HUES6 (cell line): ENCODE results near the gene FOXJ3.

ENCODE experiments used
- H3K27ac ChIP-seq: 2 replicates; pipeline ENCODE4 v1.7.0; 2013; ENCODE audit warnings: low read depth, mild to moderate bottlenecking, low read length, inconsistent platforms
- H3K27me3 ChIP-seq: 2 replicates; pipeline ENCODE4 v1.6.1; 2013; ENCODE audit warnings: low read length; ENCODE audit not compliant: control insufficient read depth, insufficient read depth
- H3K36me3 ChIP-seq: 2 replicates; pipeline ENCODE4 v1.6.1; 2013; ENCODE audit warnings: low read length; ENCODE audit not compliant: control insufficient read depth, insufficient read depth
- H3K4me1 ChIP-seq: 2 replicates; pipeline ENCODE4 v1.6.1; 2013; ENCODE audit warnings: low read length; ENCODE audit not compliant: control insufficient read depth, insufficient read depth
- H3K4me3 ChIP-seq: 2 replicates; pipeline ENCODE4 v1.5.1; 2013; ENCODE audit warnings: low read depth, low read length
- H3K9ac ChIP-seq: one replicate; pipeline ENCODE4 v1.6.1; 2013; ENCODE audit warnings: mild to moderate bottlenecking, low read length
- H3K9me3 ChIP-seq: 2 replicates; pipeline ENCODE4 v1.6.1; 2013; ENCODE audit warnings: low read depth, low read length; ENCODE audit not compliant: control insufficient read depth, insufficient read depth

The FOXJ3 gene

GRCh38 chr1:42335050-42335808 lies at the start of gene FOXJ3:
TSS of gene FOXJ3 (minus strand) at chr1:42335235. CDS start at chr1:42311093, 24,142 bp downstream.
- Histone ChIP-seq H3K36me3 (no peaks in the 10 kb centered on the region), H3K9ac (peak within 1 kb of the TSS; percentile 83), H3K27me3 (no peaks in the 10 kb centered on the region), H3K27ac (peak within 1 kb of the TSS; percentile 90), H3K4me1 (peaks cover 28% of the 10 kb centered on the region), H3K9me3 (no peaks in the 10 kb centered on the region), H3K4me3 (peak within 1 kb of the TSS; percentile 95)

GRCh38 chr1:42381280-42381673 lies 46.2 kb upstream of the FOXJ3 start:
- Histone ChIP-seq H3K27me3 (peaks cover 46% of the 10 kb centered on the region), H3K9ac (no peak overlapping the region), H3K4me3 (peak overlapping the region; percentile 76)

GRCh38 chr1:42380586-42381279 lies 45.7 kb upstream of the FOXJ3 start, which contains the start of gene RIMKLA:
TSS of gene RIMKLA (plus strand) at chr1:42380792. CDS start at chr1:42380935, 143 bp downstream.
- no peaks in the 10 kb centered on the region for H3K36me3 ChIP-seq
- H3K9ac ChIP-seq: peak within 1 kb of the TSS; percentile 9
- peak within 1 kb of the TSS; percentile 76 for H3K4me3 ChIP-seq
- H3K27ac ChIP-seq: no peak within 1 kb of the TSS
- peaks cover 3% of the 10 kb centered on the region; the same call in 1 of the 2 replicates for H3K4me1 ChIP-seq
- no peaks in the 10 kb centered on the region for H3K9me3 ChIP-seq
- H3K27me3 ChIP-seq: peaks cover 46% of the 10 kb centered on the region

More at GRCh38 chr1:42381280-42381673, 46.2 kb upstream of the FOXJ3 start:
- Histone ChIP-seq H3K27ac (no peak overlapping the region), H3K9me3 (no peaks in the 10 kb centered on the region), H3K36me3 (no peaks in the 10 kb centered on the region), H3K4me1 (peaks cover 3% of the 10 kb centered on the region; the same call in 1 of the 2 replicates)

GRCh38 chr1:42379794-42380585 lies 45.0 kb upstream of the FOXJ3 start:
- Histone ChIP-seq H3K27ac (no peak overlapping the region), H3K4me1 (0 out of 2 replicates have a peak, but pooled peaks cover 1% of the 10 kb centered on the region), H3K9me3 (no peaks in the 10 kb centered on the region), H3K36me3 (no peaks in the 10 kb centered on the region), H3K4me3 (peak overlapping the region; percentile 76), H3K27me3 (peaks cover 46% of the 10 kb centered on the region), H3K9ac (no peak overlapping the region)

GRCh38 chr1:42372796-42373195 lies 37.8 kb upstream of the FOXJ3 start:
- Histone ChIP-seq H3K27ac (no peak overlapping the region), H3K4me3 (no peak overlapping the region), H3K4me1 (no peaks in the 10 kb centered on the region), H3K27me3 (peaks cover 4% of the 10 kb centered on the region; the same call in 1 of the 2 replicates), H3K9ac (no peak overlapping the region), H3K36me3 (no peaks in the 10 kb centered on the region), H3K9me3 (no peaks in the 10 kb centered on the region)

GRCh38 chr1:42370876-42371549 lies 36.0 kb upstream of the FOXJ3 start:
- H3K9ac ChIP-seq: no peak overlapping the region
- H3K36me3 ChIP-seq: no peaks in the 10 kb centered on the region
- no peak overlapping the region for H3K4me3 ChIP-seq
- H3K27me3 ChIP-seq: peaks cover 4% of the 10 kb centered on the region; the same call in 1 of the 2 replicates
- H3K9me3 ChIP-seq: no peaks in the 10 kb centered on the region
- no peaks in the 10 kb centered on the region for H3K4me1 ChIP-seq
- H3K27ac ChIP-seq: no peak overlapping the region

GRCh38 chr1:42369471-42369870 lies 34.4 kb upstream of the FOXJ3 start:
- Histone ChIP-seq H3K27me3 (0 out of 2 replicates have a peak, but pooled peaks cover 4% of the 10 kb centered on the region), H3K9ac (no peak overlapping the region), H3K9me3 (no peaks in the 10 kb centered on the region), H3K36me3 (no peaks in the 10 kb centered on the region), H3K27ac (no peak overlapping the region), H3K4me3 (no peak overlapping the region), H3K4me1 (no peaks in the 10 kb centered on the region)

- H3K36me3 ChIP-seq: no peaks in the 10 kb centered on the region
- no peak overlapping the region for H3K27ac ChIP-seq
- H3K27me3 ChIP-seq: 0 out of 2 replicates have a peak, but pooled peaks cover 4% of the 10 kb centered on the region
- no peaks in the 10 kb centered on the region for H3K4me1 ChIP-seq
- no peaks in the 10 kb centered on the region for H3K9me3 ChIP-seq
- no peak overlapping the region for H3K9ac ChIP-seq
- no peak overlapping the region for H3K4me3 ChIP-seq
Measured at GRCh38 chr1:42368096-42368795, 33.2 kb upstream of the FOXJ3 start.

GRCh38 chr1:42365118-42365517 lies 30.1 kb upstream of the FOXJ3 start:
- H3K27ac ChIP-seq: no peak overlapping the region
- H3K9me3 ChIP-seq: no peaks in the 10 kb centered on the region
- no peaks in the 10 kb centered on the region for H3K27me3 ChIP-seq
- H3K4me3 ChIP-seq: no peak overlapping the region
- no peaks in the 10 kb centered on the region for H3K4me1 ChIP-seq
- no peak overlapping the region for H3K9ac ChIP-seq
- H3K36me3 ChIP-seq: no peaks in the 10 kb centered on the region

- H3K9ac ChIP-seq: no peak overlapping the region
- H3K27me3 ChIP-seq: no peaks in the 10 kb centered on the region
- H3K27ac ChIP-seq: no peak overlapping the region
- no peak overlapping the region for H3K4me3 ChIP-seq
- H3K4me1 ChIP-seq: no peaks in the 10 kb centered on the region
- H3K9me3 ChIP-seq: no peaks in the 10 kb centered on the region
- H3K36me3 ChIP-seq: no peaks in the 10 kb centered on the region
Measured at GRCh38 chr1:42364542-42364941, 29.5 kb upstream of the FOXJ3 start.
